ENCODE data around the gene DLX4.

DLX4 gene

DNA sequence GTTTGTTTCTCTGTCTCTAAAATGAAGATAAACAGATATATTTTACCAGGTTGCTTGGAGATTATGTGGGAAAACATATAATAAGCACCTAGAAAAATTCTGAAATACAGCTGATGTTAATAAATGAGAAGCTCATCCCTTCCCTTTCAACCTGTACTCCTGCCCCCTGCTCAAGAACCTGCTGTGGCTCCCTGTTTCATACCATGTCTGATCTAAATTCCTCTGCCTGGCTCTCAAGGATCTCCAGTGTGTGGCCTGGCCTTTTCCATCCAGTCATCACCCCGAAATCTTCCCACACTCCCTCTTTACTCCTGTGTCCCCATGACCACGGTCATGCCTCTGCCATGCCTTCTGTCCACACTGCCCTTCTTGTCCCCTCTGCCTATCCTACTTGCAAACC is 19.4 kb upstream of the DLX4 start:
- DNase-seq, result no peak

DNA sequence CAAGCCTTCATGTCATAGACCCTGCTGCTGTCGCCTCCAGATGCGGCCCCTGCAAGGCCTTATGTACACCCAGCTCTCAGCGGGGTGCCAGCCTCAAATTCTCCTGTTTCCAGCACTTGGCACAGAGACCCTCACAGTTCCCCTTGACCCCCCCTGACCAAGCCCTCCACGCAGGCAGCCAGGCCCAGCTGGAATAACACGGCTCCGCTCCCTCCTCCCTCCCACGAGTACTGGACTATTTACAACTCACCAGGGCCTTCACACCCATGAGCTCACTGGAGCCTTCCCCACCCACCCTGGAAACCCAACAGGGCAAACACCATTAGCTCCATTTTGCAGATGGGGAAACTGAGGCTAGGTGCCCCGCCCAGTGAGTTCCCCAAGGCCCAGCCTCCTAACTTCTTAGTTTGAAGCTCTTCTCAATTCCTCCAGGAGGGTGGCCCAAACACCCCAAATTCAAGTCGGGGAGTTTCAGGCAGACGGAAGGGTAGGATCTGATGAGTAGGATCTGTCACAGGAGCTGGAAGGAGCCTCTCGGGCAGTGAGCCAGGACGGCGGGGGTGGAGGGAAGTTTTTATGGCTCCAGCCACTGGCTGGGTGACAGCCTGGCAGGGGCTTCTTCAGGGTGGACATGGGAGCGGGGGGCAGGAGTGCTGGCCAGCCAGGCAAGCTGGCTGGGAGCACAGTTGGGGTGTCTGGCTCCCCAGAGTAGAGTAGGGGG is 17.5 kb upstream of the DLX4 start:
- DNase-seq, result no peak

DNA sequence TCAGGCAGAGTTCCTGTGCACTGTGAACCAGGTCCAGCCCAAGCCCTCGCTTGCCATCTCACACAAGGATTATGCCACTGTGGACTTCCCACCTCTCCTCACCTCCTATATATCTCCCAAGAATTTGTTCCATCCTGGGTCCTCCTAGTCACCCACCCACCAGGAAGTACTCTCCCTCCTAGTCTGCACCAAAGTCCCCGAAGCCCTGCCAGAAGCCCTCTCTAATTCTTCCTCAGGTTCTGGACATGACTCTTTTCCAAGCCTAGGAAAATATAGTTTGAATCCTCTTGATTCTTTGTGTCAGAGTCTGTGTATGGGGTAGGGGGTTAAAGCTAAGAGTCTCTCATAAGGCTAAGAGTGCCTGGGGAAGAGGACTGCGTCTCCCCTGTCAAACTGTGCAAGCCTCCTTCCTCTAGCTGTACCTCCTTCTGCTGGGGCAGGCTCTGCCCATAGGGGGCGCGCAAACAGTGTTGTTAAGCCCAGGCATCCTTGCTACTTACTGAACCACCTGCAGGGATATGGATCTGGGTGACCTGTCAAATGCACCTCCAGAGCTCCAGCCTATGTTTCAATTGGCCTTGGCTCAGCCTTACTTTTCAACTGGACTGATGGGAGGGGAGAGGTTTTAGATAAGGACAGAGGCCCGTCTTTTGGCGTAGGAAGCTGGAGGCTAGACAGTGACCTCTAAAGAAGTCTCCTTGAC is 16.6 kb upstream of the DLX4 start:
- DNase-seq, result peak in 1 of 2 experiments; percentile 69

DNA sequence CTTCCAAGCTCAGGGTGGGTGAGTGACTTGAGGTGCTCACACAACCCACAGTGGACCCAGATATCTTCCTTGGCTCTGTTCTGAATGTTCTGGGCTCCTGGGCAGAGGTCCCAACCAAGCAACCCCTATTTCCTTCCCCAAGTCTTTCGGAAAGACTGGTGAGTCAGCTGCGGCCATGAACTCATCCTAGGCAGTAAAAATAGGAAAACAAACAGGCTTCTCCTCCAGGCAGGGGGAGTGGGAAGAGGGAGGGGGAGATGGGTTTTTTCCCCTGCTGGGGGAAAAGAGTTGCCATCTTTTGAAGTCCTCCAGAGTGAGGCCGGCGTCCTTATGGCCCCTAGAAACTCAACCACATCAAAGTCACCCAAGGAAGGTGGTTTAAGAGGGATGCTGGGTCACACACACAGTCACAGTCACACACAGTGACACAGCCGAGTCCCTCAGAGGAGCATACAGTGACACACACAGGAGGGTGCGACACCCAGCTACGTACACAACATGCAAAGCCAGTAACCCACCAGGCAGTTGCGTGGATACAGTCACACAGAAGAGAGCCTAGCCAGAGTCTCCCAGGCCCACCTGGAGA is 16.0 kb upstream of the DLX4 start:
- DNase-seq, result no peak

- no peak for DNase-seq
Measured at GRCh38 chr17:49955157-49955556, 13.8 kb upstream of the DLX4 start.

DNA sequence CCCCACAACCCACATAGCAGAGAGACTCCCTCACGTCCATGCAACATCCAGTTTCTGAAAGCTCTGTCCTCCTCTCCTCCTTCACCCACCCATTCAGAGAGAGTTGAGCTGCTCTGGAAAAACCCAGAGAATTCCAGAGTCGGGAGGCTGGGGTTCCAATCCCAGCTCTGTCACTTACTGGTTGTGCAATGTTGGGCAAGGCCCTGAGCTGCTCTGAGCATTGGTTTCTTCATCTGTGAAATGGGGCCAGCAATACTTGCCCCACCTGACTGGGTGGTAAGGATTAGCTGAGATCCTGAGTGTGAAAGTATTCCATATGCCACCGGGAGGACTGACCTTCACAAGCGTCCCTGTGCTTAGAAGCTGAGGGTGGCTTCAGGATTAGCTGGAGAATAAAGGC is 12.2 kb upstream of the DLX4 start:
- DNase-seq, result no peak

DNA sequence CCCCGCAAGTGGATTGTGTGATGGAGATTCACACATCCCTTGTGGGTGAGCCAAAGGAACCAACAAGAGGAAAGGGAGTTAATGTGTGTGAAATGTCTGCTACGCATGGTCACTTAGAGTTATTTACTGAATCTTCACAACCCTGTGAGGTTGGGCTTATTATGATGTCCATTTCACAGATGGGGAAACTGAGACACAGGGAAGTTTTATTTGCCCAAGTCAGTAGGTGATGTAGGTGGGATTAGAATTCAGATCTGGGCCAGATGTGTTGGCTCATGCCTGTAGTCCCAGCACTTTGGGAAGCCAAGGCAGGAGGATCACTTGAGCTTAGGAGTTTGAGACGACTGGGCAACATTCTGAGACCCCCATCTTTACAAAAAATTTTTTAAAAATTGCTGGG is 11.6 kb upstream of the DLX4 start:
- DNase-seq, result no peak

- DNase-seq, result no peak
Measured at GRCh38 chr17:49958723-49959122, 10.3 kb upstream of the DLX4 start.

GRCh38 chr17:49959183-49959935 is 9.6 kb upstream of the DLX4 start:
- no peak for DNase-seq

DNA sequence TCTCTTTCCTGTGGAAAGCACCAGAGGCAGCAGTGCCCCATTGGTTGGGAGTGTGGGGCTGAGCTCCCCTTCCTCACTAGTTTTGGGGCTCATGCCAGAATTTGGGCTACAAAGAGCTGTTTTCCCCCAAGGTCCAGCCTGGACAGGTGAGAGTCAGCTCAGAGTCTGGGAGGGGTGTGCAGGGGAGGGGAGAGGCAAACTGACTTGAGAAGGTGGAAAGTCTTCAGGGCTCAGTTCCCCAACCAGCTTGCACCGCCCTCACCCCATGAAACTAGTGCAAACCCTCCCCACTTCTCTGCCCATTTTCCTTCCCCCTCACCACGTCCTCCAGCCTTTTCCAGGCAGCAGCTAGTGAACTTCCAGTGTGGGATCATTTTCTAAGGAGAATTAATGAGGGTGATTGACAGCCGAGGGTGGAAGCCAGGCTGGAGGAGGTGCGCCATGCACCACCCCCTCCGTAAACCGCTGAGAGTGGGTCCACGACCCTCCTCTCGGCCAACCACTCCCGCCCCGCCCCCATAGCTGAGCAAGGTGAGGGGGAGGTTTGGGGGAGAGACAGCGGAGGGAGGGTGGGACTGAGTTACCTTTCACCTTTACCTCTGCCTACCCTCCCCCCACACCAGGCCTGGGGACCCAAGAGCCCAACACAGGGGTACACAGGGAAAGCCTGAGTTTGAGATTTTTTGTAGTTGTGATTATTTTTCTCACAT is 6.2 kb upstream of the DLX4 start:
- no peak for DNase-seq

GRCh38 chr17:49963309-49963625 is 5.7 kb upstream of the DLX4 start:
- DNase-seq, result no peak

GRCh38 chr17:49963626-49964302 is 5.2 kb upstream of the DLX4 start:
- DNase-seq, result no peak

DNA sequence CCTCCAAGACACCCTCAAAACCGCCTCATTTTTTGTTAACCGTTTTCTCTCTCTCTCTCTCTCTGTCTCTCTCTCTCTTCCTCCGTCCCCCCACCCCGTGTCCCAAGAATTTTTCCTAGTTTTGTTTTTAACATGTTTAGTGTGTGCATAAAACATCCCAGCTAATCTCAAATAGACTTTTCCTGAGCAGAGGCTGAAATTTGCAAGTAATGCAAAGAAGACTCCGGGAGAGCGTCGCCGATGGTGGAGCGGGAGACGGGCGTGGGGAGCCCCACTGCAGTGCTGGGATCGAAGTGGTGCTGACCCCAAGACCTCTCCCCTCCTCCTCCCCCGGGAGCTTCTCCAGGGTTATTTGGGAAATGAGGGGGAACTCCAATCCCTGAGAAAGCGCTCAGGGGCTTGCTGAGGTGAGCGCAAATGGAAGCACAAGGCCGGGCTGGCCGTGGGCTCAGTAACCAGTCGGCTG is 4.7 kb upstream of the DLX4 start:
- DNase-seq, result no peak

GRCh38 chr17:49964769-49965523 is 4.0 kb upstream of the DLX4 start:
- DNase-seq, result no peak

DNA sequence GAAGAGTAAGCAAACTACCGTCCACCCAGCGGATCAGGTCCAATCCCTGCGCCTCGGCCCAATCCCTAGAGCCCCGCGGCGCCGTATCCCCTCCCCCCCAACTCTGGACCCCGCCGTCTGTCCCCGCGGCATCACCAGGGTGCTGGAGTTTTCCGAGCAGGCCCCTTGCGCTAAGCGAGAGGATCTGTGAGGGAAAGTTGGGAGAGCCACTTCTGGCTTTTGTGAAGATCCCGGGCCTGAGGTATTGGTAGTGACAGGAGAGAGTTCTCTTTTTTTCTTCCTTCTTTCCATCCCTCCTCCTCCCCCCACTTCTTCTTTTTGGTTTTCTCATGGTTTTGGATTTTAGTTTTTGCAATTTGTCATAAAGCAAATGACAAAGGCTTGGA is 3.5 kb upstream of the DLX4 start:
- no peak for DNase-seq

DNA sequence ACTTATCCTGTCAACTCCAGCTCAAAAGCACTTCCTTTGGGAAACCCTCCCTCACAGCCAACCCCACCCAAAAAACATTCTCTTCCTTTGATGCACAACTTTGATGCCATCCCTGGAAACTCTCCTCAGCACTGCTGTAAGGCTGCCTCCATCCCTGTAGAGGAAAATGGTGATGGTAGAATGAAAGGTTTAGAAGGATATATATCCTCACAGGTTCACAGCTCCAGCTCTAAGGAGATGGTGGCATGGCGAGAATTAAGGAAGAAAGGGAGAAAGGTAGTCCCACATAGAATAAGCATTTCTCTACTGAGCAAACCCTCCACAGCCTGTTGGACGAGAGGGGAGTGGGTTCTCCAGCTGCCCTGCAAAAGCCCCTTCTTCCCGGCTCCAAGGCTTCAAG is 2.2 kb upstream of the DLX4 start:
- DNase-seq, result no peak

DNA sequence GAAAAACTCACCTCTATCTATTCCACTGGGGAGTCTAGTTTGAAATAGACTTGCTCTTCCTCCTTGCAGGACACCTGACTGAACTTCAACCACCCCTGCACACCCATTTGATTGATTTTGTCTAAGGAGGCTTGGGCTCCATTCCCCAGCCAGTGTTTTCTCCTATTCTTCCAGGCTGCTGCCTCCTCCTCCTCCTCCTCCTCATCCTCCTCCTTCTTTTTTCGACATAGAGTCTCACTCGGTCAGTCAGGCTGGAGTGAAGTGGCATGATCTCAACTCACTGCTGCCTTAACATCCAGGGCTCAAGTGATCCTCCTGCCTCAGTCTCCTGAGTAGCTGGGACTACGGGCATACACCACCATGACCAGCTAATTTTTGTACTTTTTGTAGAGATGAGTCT is 1.8 kb upstream of the DLX4 start:
- no peak for DNase-seq

- DNase-seq, result peak in 1 of 2 experiments; percentile 20
Measured at GRCh38 chr17:49967621-49968404, 1.2 kb upstream of the DLX4 start.

DNA sequence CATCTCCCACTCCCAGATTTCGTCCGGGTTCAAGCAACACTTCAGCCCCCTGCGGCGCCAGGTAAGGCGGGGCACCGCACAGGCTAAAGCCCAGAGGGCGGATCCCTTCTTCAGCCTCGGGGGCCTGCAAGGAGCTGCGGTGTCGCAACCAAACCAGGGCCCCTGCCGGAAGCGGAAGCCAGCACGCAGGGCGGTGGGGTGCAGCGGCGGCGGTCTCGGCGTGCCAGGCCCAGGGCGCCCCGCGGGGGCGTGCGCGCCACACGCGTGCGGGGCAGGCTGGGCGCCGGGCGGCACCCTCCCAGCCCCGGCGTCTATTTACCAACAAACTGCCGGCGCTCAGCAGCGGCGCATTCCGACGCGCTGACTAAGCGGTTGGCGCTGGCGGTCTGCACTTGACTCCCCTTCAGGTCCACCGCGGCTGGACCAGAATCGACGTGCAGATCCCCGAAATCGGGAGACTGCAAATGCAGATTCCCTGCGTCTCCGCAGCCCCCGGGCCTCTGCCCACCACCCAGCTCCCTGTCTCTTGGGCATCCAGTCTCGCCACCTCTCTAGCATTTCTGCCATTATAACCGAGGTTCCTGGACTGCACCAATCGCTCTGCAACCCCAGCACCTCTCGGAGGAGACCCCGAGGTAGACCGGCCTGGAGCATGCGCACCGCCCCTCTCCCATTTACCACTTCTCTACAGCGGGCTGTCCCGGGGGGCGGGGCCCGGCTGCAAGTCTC is 421 bp upstream of the DLX4 start:
- peak; percentile 63 to 75 for DNase-seq

GRCh38 chr17:49969795-49970389 is 902 bp downstream of the DLX4 start:
- no peak for DNase-seq

Measured in SW 1271 (cell line).